ENCODE results near the gene GFRA1. TPM values are rescaled to one million over a fixed set of nuclear protein-coding genes. Genes with fewer than 3 reads are reported as not detected.

The GFRA1 gene
- total RNA-seq, 1 experiment from 2014 or later = 0.30 TPM

DNA sequence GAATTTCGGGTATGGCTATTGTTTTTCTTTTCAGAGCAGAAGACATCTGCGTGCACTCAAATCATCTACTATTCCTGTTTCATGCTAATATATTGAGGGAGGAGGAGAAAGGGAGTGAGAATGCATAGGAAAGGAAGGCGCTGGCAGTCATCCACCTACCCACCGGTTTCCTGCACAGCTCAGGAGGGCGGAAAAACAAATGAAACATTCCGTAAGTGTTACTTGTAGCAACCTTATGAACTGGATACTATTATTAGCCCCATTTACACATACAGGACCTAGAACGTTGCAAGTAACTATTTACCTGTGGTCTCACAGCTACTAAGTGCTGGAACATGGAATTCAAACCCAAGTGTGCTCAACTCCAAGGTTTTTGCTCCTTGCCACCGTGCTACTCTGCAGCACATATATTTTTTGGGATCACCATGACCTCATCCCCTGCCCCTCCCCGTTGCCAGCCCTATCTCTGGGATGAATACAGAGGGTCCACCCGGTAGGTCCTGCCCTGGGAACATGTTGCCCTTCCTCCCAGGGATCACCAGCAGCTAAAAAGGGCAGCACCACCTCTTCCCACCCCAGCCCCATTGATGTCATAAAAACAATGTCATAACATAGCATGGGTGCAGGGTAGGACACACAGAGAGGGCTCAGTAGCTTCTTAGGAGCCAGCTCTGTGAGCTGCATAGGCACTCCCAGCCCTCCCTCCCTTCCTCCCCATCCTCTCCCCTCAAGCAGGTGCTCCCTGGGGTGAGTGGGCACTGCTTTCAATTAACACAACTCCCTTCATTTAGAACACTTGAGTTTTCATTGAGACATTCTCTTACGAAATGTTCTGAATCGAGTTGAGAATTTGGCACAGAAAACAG lies 16.9 kb downstream of the GFRA1 start:
- DNase-seq (ENCODE audit: low read depth, low spot score) = no peak
- Histone ChIP-seq H3K27me3 (ENCODE audit: insufficient read depth, low read length) (peaks cover 44% of the 10 kb centered on the region), H3K9ac (ENCODE audit: low read length) (no peak overlapping the region), H3K4me2 (ENCODE audit: low read length) (no peak overlapping the region), H3K27ac (ENCODE audit: low read depth, low read length) (no peak overlapping the region), H3K36me3 (ENCODE audit: control insufficient read depth in 1 of 2, insufficient read depth in 2 of 2, low read length in 2 of 2) (no peaks in the 10 kb centered on the region), H3K9me2 (ENCODE audit: insufficient read depth) (no peaks in the 10 kb centered on the region), H4K20me1 (ENCODE audit: insufficient read depth) (no peaks in the 10 kb centered on the region), H2AFZ (ENCODE audit: low read depth, low read length, poor library complexity, severe bottlenecking) (no peak overlapping the region), H3K4me3 (replicated peaks in 1 of 2; ENCODE audit: low read depth in 1 of 2, low read length in 2 of 2) (no peak overlapping the region), H3K4me1 (ENCODE audit: control insufficient read depth in 1 of 2, insufficient read depth in 2 of 2, low read length in 2 of 2) (no peaks in the 10 kb centered on the region), H3K79me2 (ENCODE audit: insufficient read depth, low read length) (no peaks in the 10 kb centered on the region), H3K9me3 (ENCODE audit: control insufficient read depth in 1 of 2, insufficient read depth in 1 of 2, low read depth in 1 of 2, low read length in 2 of 2) (no peaks in the 10 kb centered on the region)
- intact Hi-C loops (cut with micrococcal nuclease) = no loop called here
- POLR2A ChIA-PET = no interaction called here
- CTCF ChIA-PET = no interaction called here
- no TSS peak for BruUV-seq (replicated peaks)
- TF ChIP-seq YY1 (IDR thresholded peaks at IDR 0.05; ENCODE audit: extremely low read depth, insufficient replicate concordance, low read depth, low read length) (no peak), POLR2AphosphoS5 (IDR thresholded peaks at IDR 0.05; ENCODE audit: low read depth, low read length) (no peak), EGR1 (IDR thresholded peaks at IDR 0.05; ENCODE audit: low read depth) (no peak), ZNF274 (IDR thresholded peaks at IDR 0.05; ENCODE audit: low read depth, low read length) (no peak), JUND (IDR thresholded peaks at IDR 0.05) (no peak), ELF1 (IDR thresholded peaks at IDR 0.05; ENCODE audit: borderline replicate concordance, low read depth) (no peak), RAD21 (IDR thresholded peaks at IDR 0.05; ENCODE audit: low read depth) (no peak), EZH2phosphoT487 (IDR thresholded peaks at IDR 0.05; ENCODE audit: borderline replicate concordance) (no peak), EZH2 (IDR thresholded peaks at IDR 0.05) (no peak), SRF (IDR thresholded peaks at IDR 0.05; ENCODE audit: low read depth) (no peak)
- TF ChIP-seq, protein P1, sequence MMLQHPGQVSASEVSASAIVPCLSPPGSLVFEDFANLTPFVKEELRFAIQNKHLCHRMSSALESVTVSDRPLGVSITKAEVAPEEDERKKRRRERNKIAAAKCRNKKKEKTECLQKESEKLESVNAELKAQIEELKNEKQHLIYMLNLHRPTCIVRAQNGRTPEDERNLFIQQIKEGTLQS (IDR thresholded peaks at IDR 0.05) = no peak
- TF ChIP-seq, protein P2, sequence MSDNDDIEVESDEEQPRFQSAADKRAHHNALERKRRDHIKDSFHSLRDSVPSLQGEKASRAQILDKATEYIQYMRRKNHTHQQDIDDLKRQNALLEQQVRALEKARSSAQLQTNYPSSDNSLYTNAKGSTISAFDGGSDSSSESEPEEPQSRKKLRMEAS (IDR thresholded peaks at IDR 0.05) = no peak
- RAD21 ChIA-PET (ENCODE audit: low non-redundant PET in 1 of 2, low total read pairs in 2 of 2, uncharacterized antibody in 2 of 2, unreplicated experiment in 2 of 2) = no interaction called here
- ATAC-seq = no peak
